ENCODE results near the gene XNDC1N. TPM values are rescaled to one million over a fixed set of nuclear protein-coding genes. Genes with fewer than 3 reads are reported as not detected.

The XNDC1N gene
- total and polyA plus RNA-seq, 9 of the 15 experiments (the other 6 are each of a cell fraction or from before 2014, with no cell fraction given), result 6.8 to 11.4 (median 9.7) TPM

DNA sequence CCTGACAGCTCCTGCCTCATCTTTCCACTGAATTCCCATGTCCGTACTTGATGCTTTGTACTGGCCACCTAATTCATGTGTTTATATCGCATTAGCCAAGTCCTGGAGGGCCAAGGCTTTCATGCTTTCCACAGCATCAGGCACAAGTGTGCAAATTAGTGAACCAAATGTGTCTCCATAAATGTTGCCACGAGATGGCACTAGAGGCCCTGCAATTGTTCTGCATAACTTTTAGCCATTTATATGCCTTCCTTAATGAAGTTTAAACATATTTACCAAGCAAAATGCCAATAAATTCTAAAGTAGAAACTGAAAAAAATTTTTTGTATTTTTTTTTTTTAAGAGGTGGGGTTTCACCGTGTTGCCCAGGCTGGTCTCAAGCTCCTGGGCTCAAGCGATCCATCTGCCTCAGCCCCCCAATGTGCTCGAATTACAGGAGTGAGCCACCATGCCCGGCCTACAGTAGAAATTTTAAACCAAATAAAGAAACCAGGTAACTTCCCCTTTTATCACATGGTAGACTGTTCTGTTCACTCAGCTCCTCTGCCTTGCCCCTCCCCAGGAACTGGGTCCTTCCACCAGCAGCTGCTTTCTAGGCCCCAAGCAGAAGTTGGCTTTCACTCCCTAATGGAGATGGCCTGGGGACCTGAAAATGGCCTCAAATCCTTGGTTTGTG, 49.5 kb upstream of the XNDC1N start:
- Histone ChIP-seq H3K9me3 (replicated peaks; ENCODE audit: control insufficient read depth, insufficient read depth, low read depth, low read length) (no peaks in the 10 kb centered on the region), H2AFZ (ENCODE audit: low read depth, low read length) (no peak overlapping the region), H4K20me1 (replicated peaks; ENCODE audit: control insufficient read depth, insufficient read depth, low read length) (no peaks in the 10 kb centered on the region), H3K79me2 (ENCODE audit: control insufficient read depth, insufficient read depth, low read length) (peaks cover 4% of the 10 kb centered on the region; the same call in 1 of the 3 replicates), H3K9me1 (ENCODE audit: control insufficient read depth, insufficient read depth, low read length) (peaks cover 3% of the 10 kb centered on the region), H3K27ac (ENCODE audit: extremely low read depth, low read depth, low read length) (no peak overlapping the region), H3K4me2 (ENCODE audit: insufficient read depth, low read length) (no peak overlapping the region), H3K4me1 (replicated peaks in 1 of 2; ENCODE audit: control insufficient read depth in 2 of 2, insufficient read depth in 2 of 2, low read length in 2 of 2) (no peaks in the 10 kb centered on the region), H3K36me3 (ENCODE audit: control insufficient read depth, insufficient read depth, low read length) (peaks cover 54% of the 10 kb centered on the region), H3K9ac (ENCODE audit: insufficient read depth in 1 of 2, low read depth in 2 of 2, low read length in 2 of 2) (no peak overlapping the region), H3K4me3 (no peak overlapping the region), H3K27me3 (ENCODE audit: control insufficient read depth in 2 of 2, insufficient read depth in 2 of 2, low read length in 2 of 2) (no peaks in the 10 kb centered on the region)
- CTCF ChIA-PET (ENCODE audit: low intra/inter-chr PET ratio), result interaction anchor here (0.6 to 3.1 kb wide), 4 partner anchors 8 to 457 kb away, joined by 3 to 14 read pairs (median 4); partner anchors contain the start of gene CLPB
- FAIRE-seq, result peak; percentile 80
- in situ Hi-C loops (cut with MboI), result no loop called here
- 45% methylated on average over 7 of the region's 7 CpGs for WGBS (ENCODE audit: insufficient coverage, low coverage, missing lambda C conversion rate)
- BruUV-seq (replicated peaks), result no TSS peak
- intact Hi-C loops (cut with micrococcal nuclease), result loop anchor here (1.0 kb wide), 2 partner anchors 113 to 205 kb away; no protein-coding TSS in a partner anchor
- peak; percentile 37 to 67 (median 40) for DNase-seq (ENCODE audit: extremely low read depth in 1 of 4, low spot score in 3 of 4)
- ATAC-seq, result peak; percentile 88
- POLR2A ChIA-PET, result interaction anchor here (0.9 to 1.0 kb wide), 2 partner anchors 22 to 37 kb away, joined by 3 to 4 read pairs; no protein-coding TSS in a partner anchor
- no peak for TF ChIP-seq MTF1 (CRISPR knock-in tag; IDR thresholded peaks at IDR 0.05; ENCODE audit: borderline replicate concordance)
- TF ChIP-seq, protein P1, sequence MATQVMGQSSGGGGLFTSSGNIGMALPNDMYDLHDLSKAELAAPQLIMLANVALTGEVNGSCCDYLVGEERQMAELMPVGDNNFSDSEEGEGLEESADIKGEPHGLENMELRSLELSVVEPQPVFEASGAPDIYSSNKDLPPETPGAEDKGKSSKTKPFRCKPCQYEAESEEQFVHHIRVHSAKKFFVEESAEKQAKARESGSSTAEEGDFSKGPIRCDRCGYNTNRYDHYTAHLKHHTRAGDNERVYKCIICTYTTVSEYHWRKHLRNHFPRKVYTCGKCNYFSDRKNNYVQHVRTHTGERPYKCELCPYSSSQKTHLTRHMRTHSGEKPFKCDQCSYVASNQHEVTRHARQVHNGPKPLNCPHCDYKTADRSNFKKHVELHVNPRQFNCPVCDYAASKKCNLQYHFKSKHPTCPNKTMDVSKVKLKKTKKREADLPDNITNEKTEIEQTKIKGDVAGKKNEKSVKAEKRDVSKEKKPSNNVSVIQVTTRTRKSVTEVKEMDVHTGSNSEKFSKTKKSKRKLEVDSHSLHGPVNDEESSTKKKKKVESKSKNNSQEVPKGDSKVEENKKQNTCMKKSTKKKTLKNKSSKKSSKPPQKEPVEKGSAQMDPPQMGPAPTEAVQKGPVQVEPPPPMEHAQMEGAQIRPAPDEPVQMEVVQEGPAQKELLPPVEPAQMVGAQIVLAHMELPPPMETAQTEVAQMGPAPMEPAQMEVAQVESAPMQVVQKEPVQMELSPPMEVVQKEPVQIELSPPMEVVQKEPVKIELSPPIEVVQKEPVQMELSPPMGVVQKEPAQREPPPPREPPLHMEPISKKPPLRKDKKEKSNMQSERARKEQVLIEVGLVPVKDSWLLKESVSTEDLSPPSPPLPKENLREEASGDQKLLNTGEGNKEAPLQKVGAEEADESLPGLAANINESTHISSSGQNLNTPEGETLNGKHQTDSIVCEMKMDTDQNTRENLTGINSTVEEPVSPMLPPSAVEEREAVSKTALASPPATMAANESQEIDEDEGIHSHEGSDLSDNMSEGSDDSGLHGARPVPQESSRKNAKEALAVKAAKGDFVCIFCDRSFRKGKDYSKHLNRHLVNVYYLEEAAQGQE (IDR thresholded peaks at IDR 0.05; ENCODE audit: borderline replicate concordance), result peak; percentile 36; the same call in 1 of the 2 replicates
- TF ChIP-seq, protein P1 (CRISPR knock-in tag; IDR thresholded peaks at IDR 0.05; ENCODE audit: low read depth), result no peak
- peak; percentile 50 to 76; a peak in 3 of 4 replicates for TF ChIP-seq RAD21 (CRISPR knock-in tag; conservative IDR thresholded peaks at IDR 0.05 in 1 of 2, IDR thresholded peaks at IDR 0.05 in 1 of 2)
- TF ChIP-seq, protein P2, sequence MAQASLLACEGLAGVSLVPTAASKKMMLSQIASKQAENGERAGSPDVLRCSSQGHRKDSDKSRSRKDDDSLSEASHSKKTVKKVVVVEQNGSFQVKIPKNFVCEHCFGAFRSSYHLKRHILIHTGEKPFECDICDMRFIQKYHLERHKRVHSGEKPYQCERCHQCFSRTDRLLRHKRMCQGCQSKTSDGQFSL (CRISPR knock-in tag; IDR thresholded peaks at IDR 0.05), result peak; percentile 19; the same call in 1 of the 2 replicates
- TF ChIP-seq, protein P2 (tag; IDR thresholded peaks at IDR 0.05), result no peak
- 0 out of 2 replicates have a peak, but pooled peaks have one; percentile 25 for TF ChIP-seq DEAF1 (CRISPR knock-in tag; IDR thresholded peaks at IDR 0.05)
- TF ChIP-seq DACH1 (IDR thresholded peaks at IDR 0.05; ENCODE audit: partially characterized antibody), result no peak
- peak; percentile 66; the same call in 1 of the 2 replicates for TF ChIP-seq SMC3 (conservative IDR thresholded peaks at IDR 0.05; ENCODE audit: insufficient read depth, low read depth, low read length)
